ENCODE measurements around the gene TIMM17A. TPM values are rescaled to one million over a fixed set of nuclear protein-coding genes. Genes with fewer than 3 reads are reported as not detected.

TIMM17A gene
- total RNA-seq: 82.8 and 108 TPM in 2 replicates

DNA sequence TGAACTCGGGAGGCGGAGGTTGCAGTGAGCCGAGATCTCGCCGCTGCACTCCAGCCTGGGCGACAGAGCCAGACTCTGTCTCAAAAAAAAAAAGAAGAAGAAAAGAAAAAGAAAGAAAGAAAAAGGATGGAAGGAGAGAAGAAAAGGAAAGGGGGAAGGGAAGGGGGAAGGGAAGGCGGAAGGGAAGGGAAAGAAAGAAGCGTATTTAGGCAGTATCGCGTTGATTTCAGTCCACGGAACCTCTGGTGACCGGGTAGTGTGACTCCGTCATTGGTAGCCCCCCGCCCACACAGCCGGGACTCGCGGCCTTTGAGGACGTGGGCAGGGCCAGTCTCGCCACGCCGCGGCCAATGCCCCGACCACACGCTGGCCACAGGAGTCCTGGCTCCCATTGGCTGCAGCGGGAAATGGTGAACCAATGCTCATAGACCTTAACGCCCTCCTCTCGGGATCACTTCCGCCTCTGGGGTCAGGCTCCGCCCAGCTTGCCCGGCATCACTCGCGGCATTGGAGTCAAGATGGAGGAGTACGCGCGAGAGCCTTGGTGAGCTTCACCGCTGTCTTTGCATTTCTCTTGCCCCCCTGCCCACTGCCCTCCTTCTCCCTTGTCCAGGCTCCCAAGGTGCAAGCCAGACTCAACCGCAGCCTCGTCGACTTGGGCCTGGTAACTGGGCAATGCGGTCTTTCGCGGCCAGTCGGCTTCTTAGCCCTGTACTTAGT, at the start of gene TIMM17A:
TIMM17A (plus strand) TSS at position 495 of the 720 bp plus-strand sequence; CDS start at position 519, 24 bp downstream.
- peak; percentile 96 for DNase-seq (ENCODE audit: low read depth, low spot score)

DNA sequence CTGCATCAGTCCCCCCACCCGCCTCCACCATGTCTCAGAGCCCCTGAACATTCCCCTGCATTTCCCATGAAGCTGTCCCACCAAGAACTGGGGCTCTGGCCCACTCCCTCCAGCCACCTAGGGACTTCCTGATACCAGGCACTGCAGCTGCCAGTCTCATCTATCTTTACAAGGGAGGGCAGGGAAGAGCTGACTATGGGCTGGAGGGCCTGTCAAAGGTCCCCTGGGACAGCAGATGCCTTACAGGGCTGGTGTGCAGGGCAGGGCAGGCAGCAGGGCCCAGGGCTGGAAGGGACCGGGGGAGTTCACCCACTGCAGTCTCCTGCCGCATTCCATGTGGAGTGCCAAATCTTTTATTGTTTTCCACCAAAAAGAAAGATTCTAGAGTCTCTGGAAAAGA, 49.0 kb upstream of the TIMM17A start:
- no peak for DNase-seq (ENCODE audit: low read depth, low spot score)

DNA sequence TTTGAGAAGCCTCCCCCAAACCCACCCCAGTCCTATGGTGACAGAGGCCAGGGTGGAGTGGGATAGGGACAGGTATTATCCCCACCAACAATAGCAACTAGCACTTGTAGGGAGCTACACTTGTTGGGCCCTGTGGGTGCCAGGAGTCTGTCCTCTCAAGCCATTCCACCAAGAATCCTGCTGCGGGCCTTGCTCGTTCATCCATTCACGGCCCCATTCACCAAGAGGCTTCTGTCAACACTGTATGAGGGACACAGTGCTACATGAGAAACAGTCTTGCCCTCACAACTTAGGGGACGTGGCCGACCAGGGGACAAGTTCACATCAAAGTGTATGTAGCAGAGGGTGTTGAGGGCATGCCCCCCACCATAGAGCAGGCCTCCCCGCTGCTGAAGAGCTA, 47.7 kb upstream of the TIMM17A start:
- DNase-seq (ENCODE audit: low read depth, low spot score): no peak

DNA sequence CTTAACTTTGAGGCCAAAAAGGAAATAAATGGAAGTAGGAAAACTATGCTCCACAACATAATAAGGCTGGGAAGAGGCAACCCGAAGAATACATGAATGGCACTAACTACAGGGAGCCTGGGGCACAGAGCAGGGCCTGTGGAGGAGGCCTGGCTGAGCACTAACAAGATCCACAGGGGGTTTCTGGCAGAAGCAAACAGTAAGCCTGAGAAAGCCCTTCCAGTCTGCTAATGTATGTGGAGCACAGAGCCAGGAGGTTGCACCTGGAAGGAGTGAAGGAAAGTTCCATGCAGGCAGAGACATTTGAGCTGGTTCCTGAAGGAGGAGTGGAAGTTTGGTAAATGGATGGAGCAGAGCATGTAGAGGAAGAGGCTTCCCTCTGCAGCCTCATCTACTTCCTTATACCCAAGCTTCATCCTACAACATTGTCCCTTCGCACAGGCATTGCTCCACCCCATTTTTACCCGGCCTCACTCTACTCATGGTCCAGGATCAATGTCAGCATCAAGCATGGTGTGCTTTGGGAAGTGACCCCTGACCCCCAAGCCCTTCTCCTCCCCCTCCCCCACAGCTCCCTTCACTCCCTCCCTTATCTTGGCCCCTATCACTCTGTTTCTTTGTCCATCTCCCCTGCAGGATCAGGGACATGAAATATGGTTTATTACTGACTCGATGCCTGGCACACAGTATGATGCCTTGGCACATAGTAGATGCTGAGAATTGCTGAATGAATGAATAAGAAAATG, 43.3 kb upstream of the TIMM17A start:
- DNase-seq (ENCODE audit: low read depth, low spot score): no peak

DNA sequence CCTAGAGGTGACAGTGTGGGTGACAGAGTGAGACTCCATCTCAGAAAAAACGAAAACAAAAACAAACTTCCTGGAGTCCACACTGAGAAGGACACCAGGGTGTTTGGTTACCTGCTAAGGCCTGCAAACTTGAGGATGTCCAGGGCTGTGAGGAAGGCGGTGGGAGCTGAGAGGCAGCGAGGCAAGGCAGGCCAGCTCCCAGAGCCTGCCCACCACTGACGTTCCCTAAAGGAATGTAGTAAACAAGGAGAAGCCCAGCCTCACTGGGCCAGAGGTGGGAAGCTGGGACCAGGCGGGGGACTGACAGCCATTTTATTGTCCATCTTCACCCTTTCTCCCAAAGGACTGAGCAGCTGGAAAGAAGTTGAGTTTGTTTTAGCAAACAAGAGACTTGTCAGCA, 42.5 kb upstream of the TIMM17A start:
- DNase-seq (ENCODE audit: low read depth, low spot score): no peak

GRCh38 chr1:201914456-201915235, 40.7 kb upstream of the TIMM17A start:
- DNase-seq (ENCODE audit: low read depth, low spot score): no peak

- DNase-seq (ENCODE audit: low read depth, low spot score): peak; percentile 80
Measured at GRCh38 chr1:201916649-201917249, 38.6 kb upstream of the TIMM17A start.

GRCh38 chr1:201917362-201918033, 37.8 kb upstream of the TIMM17A start:
- DNase-seq (ENCODE audit: low read depth, low spot score): peak; percentile 57

DNA sequence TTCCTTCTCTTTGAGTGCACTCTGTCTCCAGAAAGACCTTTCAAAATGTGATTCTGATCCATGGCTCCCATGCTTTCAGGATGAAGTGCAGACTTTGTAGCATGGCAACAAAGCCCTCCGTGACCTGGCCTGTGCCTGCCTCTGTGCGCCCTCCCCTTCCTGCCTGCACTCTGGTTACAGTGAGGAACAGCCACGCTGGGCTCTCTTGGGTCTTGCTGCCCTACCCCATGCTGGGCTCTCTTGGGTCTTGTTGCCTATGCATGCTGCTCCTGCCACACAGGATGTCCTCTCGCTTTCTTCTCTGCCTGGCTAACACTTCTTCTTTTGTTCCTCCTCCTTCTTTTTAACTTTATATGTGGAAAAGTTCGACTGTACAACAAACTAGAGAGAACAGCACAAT, 37.0 kb upstream of the TIMM17A start:
- DNase-seq (ENCODE audit: low read depth, low spot score): no peak

GRCh38 chr1:201921952-201922558, 33.2 kb upstream of the TIMM17A start:
- DNase-seq (ENCODE audit: low read depth, low spot score): no peak

DNA sequence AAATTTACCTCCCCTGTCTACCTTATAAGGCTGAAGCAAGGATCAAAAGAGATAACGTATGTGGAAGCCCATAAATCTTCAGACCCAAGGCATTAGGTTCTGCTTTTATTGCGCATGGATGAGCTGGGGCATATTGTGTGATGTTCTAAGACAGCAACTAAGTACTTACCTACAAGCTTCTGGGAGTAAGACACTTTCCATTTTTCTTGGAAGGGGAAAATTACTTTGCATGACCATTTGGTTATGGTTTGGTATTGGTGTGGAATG, 30.1 kb upstream of the TIMM17A start:
- no peak for DNase-seq (ENCODE audit: low read depth, low spot score)

GRCh38 chr1:201925981-201926645, 29.2 kb upstream of the TIMM17A start:
- DNase-seq (ENCODE audit: low read depth, low spot score): no peak

DNA sequence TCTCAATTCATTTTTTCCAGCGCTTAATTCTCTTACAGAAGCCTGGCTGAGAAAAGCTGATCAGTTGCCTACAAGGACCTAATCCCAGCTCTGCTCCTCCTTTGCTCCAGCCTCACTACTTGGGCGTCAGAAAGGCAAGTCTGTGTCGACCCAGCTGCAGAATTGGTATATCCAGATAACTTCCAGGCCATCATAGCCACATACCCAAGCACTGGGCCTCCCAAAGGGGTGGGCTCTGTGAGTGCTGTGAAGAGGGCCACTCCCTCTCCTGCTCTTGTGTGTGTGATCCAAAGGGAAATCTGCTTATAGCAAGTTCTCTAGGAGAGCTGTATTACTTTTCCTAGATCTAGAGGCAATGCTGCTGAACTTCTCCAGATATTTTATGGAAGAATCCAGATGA, 27.0 kb upstream of the TIMM17A start:
- no peak for DNase-seq (ENCODE audit: low read depth, low spot score)

GRCh38 chr1:201930137-201930536, 25.2 kb upstream of the TIMM17A start:
- no peak for DNase-seq (ENCODE audit: low read depth, low spot score)

DNA sequence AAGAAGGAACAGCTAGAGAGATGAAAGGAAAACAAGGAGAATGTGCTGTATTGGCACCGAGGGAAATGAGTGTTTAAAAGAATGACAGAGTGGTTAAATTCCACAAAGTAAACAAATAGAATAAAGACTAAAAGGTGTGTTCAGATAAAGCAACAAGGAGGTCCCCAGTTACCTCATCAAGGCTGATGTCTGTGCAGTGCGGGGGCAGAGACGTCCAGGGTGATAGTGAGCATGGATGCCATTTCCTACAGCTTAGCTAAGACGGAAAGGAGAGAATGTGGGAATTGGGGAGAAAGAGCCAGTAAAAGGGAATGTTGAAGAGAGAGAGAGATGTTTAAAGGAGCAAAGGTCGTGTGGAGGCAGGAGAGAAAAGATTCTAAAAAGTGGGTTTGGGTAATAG, 24.5 kb upstream of the TIMM17A start:
- no peak for DNase-seq (ENCODE audit: low read depth, low spot score)

GRCh38 chr1:201933840-201934430, 21.4 kb upstream of the TIMM17A start:
- DNase-seq (ENCODE audit: low read depth, low spot score): no peak

DNA sequence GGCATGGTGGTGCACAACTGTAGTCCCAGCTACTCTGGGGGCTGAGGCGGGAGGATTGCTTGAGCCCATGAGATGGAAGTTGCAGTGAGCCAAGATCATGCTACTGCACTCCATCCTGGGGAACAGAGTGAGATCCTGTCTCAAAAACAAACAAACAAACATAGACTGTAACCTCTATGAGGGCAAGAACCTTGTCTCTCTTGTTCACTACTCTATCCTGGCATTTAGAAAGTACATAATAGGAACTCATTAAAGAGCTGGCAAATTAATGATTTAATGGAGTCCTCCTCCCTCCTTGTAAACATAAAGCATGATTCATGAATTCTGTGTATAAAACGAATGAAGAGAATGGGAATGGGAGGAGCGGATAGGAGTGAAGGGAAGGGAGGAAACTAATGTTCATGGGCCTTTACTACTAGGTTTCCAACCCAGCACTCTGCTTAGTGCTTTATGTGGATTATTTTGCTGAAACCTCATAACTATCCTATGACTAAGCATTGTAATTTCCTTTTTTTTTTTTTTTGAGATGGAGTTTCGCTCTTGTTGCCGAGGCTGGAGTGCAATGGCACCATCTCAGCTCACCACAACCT, 17.6 kb upstream of the TIMM17A start:
- DNase-seq (ENCODE audit: low read depth, low spot score): peak; percentile 56

- DNase-seq (ENCODE audit: low read depth, low spot score): no peak
Measured at GRCh38 chr1:201938440-201939035, 16.8 kb upstream of the TIMM17A start.

DNA sequence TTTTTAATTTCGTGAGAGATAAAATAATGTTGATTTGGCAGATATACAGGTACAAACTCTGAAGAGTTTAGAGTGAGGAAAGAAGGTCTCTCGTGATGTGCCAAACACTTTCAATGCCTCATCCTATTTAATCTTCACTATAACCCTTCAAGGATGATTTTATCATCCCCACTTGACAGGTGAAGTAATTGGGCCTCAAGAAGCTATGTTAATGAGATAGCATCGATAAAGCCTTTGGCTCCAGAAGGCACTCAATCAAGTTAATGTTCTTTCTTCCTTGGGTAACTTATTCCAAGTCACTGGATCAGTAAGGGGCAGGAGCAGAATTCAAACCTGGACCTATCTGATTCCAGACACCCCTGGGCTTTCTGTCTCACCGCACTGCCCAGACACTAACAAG, 16.2 kb upstream of the TIMM17A start:
- DNase-seq (ENCODE audit: low read depth, low spot score): no peak
